Ishikawa (cell line): ENCODE data around the gene UGT1A8.

ENCODE experiments used
- CEBPB ChIP-seq: IDR thresholded peaks from 2 replicates; pipeline ENCODE4 v1.6.1; 2012
- CREB1 ChIP-seq: IDR thresholded peaks from 2 replicates; pipeline ENCODE4 v1.6.1; 2012; ENCODE audit warnings: low read depth
- EGR1 ChIP-seq: IDR thresholded peaks from 2 replicates; pipeline ENCODE4 v1.6.1; 2012
- EP300 ChIP-seq: IDR thresholded peaks from 2 replicates; pipeline ENCODE4 v1.6.1; 2012; ENCODE audit warnings: borderline replicate concordance
- FOXM1 ChIP-seq: IDR thresholded peaks from 2 replicates; pipeline ENCODE4 v1.6.1; 2012; ENCODE audit warnings: low read depth, borderline replicate concordance
- NFIC ChIP-seq: IDR thresholded peaks from 2 replicates; pipeline ENCODE4 v1.6.1; 2012
- RAD21 ChIP-seq: IDR thresholded peaks from 2 replicates; pipeline ENCODE4 v1.6.1; 2012; ENCODE audit warnings: low read depth
- TAF1 ChIP-seq: IDR thresholded peaks from 2 replicates; pipeline ENCODE4 v1.6.1; 2012; ENCODE audit warnings: low read depth, mild to moderate bottlenecking
- TCF12 ChIP-seq: IDR thresholded peaks from 2 replicates; pipeline ENCODE4 v1.6.1; 2012; ENCODE audit warnings: low read depth
- TEAD4 ChIP-seq: IDR thresholded peaks from 2 replicates; pipeline ENCODE4 v1.6.1; 2012
- YY1 ChIP-seq: IDR thresholded peaks from 2 replicates; pipeline ENCODE4 v1.6.1; 2012; ENCODE audit warnings: low read depth
- ZBTB7A ChIP-seq: IDR thresholded peaks from 2 replicates; pipeline ENCODE4 v1.6.1; 2012; ENCODE audit warnings: low read depth
- TF ChIP-seq, protein P1 (sequence below): IDR thresholded peaks from 2 replicates; pipeline ENCODE4 v1.6.1; 2012
- TF ChIP-seq, protein P2 (sequence below): IDR thresholded peaks from 2 replicates; pipeline ENCODE4 v1.6.1; 2012
- TF ChIP-seq, protein P3 (sequence below): IDR thresholded peaks from 2 replicates; pipeline ENCODE4 v1.6.1; 2012; ENCODE audit warnings: low read depth, mild to moderate bottlenecking

The UGT1A8 gene

DNA sequence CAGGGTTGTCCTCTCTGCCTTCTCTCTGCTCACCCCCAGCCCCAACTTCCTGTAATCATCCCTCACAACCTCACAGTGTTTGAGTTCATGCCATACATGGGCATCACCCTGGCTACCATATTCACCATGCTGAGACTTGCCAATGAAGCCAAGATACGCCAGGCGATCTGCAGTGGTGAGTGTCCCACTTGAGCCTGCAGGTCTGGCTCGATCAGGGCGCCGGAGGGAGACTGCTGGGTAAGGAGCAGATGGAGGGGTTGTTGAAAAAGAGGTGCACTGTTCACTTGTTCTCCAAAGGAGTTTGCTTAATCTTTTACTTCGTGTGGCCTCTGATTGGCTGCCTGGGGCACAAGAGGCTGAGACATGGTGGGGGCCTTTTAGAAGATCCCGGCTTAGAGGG lies 175.3 kb downstream of the UGT1A8 start:
- TF ChIP-seq, protein P1, sequence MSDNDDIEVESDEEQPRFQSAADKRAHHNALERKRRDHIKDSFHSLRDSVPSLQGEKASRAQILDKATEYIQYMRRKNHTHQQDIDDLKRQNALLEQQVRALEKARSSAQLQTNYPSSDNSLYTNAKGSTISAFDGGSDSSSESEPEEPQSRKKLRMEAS = no peak
- TF ChIP-seq CREB1 (no peak), TCF12 (no peak), ZBTB7A (no peak), FOXM1 (no peak), CEBPB (no peak), EGR1 (no peak), RAD21 (no peak), NFIC (no peak), EP300 (no peak), YY1 (no peak), TEAD4 (no peak), TAF1 (no peak)
- TF ChIP-seq, protein P2, sequence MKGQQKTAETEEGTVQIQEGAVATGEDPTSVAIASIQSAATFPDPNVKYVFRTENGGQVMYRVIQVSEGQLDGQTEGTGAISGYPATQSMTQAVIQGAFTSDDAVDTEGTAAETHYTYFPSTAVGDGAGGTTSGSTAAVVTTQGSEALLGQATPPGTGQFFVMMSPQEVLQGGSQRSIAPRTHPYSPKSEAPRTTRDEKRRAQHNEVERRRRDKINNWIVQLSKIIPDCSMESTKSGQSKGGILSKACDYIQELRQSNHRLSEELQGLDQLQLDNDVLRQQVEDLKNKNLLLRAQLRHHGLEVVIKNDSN = no peak
- TF ChIP-seq, protein P3, sequence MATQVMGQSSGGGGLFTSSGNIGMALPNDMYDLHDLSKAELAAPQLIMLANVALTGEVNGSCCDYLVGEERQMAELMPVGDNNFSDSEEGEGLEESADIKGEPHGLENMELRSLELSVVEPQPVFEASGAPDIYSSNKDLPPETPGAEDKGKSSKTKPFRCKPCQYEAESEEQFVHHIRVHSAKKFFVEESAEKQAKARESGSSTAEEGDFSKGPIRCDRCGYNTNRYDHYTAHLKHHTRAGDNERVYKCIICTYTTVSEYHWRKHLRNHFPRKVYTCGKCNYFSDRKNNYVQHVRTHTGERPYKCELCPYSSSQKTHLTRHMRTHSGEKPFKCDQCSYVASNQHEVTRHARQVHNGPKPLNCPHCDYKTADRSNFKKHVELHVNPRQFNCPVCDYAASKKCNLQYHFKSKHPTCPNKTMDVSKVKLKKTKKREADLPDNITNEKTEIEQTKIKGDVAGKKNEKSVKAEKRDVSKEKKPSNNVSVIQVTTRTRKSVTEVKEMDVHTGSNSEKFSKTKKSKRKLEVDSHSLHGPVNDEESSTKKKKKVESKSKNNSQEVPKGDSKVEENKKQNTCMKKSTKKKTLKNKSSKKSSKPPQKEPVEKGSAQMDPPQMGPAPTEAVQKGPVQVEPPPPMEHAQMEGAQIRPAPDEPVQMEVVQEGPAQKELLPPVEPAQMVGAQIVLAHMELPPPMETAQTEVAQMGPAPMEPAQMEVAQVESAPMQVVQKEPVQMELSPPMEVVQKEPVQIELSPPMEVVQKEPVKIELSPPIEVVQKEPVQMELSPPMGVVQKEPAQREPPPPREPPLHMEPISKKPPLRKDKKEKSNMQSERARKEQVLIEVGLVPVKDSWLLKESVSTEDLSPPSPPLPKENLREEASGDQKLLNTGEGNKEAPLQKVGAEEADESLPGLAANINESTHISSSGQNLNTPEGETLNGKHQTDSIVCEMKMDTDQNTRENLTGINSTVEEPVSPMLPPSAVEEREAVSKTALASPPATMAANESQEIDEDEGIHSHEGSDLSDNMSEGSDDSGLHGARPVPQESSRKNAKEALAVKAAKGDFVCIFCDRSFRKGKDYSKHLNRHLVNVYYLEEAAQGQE = no peak

DNA sequence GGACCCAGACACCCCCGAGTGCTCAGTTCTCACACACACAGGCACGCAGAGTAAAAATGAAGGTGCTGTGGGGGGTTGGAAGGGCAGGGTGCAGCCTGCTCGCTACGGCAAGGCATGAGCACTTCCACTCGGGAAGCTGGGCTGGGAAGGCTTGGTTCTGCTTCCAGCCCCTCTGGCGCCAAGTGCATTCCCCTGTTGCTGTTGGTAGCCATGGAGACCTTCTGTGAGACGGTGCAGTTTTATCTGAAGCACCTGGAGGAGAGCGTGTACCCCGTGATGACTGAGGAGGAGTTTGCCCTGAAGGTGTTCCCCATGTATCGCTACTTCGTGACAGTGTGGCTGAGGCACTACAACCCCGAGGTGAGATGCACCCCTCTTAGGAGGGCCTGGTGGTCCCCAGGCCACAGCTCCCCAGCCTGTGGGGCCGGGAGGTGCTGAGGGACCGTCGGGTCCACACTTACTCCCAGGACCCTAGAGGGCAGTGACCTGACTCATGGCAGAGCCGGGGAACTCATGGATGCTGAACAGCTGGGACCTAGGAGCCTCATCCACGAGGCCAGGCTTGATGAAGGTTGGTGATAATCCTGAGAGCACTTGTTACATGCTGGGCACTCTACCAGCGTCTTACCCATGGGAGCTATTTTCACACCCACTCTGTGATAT lies 176.2 kb downstream of the UGT1A8 start:
- TF ChIP-seq TEAD4 (no peak), ZBTB7A (no peak), RAD21 (no peak), EGR1 (no peak), CREB1 (no peak), FOXM1 (no peak), NFIC (no peak), YY1 (no peak), TCF12 (no peak), EP300 (no peak)
- TF ChIP-seq, protein P2 = no peak
- TF ChIP-seq, protein P1 = no peak

DNA sequence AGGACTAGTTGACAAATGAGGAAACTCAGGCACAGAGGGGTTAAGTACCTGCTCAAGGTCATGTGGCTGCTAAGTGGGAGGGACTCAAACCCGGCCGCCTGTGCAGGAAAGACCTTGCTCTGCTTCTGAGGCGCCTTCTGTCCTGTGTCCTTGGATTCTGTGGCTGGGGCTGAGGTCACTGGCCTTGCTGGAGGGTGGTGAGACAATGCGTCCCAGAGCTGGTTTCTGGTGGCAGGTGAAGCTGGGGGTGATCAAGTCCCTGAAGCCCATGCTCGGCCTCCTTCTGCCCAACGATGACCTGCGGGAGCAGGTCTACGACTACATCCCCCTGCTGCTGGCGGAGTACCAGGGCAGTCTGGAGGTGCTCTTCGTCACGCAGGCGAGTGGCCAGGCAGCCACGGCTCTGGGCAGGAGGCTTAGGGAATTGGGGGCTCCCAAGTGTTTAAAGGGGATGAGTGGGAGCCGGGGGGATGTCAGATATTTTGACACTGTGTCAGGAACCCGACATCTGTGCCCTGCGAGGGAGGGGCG lies 176.8 kb downstream of the UGT1A8 start:
- TF ChIP-seq, protein P1 = no peak

DNA sequence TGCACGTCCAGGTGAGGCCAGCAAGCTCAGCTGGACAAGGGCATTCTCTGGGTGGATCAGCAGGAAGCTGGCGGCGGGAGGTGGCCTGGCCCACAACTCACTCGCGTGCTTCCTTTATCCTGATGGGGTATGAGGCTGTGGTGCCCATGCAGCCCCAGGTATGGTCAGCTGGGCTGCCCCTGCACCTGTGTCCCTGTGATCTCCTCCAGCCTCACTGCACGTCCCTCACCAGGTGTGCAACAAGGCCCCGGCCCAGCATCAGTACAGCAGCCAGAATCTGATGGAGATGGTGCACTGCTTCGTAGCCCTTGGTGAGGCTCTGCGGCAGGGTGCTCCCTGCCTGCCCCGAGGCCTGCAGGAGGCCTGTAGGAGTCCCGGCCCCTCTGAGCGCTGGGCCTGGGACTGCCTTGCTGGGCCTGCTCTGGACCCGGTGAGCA lies 178.3 kb downstream of the UGT1A8 start:
- TF ChIP-seq TCF12 = no peak
- TF ChIP-seq CREB1 = no peak
- TF ChIP-seq FOXM1 = no peak
- no peak for TF ChIP-seq TEAD4
- TF ChIP-seq, protein P1 = no peak
- no peak for TF ChIP-seq EP300
- no peak for TF ChIP-seq NFIC
- TF ChIP-seq EGR1 = no peak
- TF ChIP-seq, protein P3 = no peak
- no peak for TF ChIP-seq CEBPB
- no peak for TF ChIP-seq RAD21
- no peak for TF ChIP-seq ZBTB7A
- no peak for TF ChIP-seq TAF1

DNA sequence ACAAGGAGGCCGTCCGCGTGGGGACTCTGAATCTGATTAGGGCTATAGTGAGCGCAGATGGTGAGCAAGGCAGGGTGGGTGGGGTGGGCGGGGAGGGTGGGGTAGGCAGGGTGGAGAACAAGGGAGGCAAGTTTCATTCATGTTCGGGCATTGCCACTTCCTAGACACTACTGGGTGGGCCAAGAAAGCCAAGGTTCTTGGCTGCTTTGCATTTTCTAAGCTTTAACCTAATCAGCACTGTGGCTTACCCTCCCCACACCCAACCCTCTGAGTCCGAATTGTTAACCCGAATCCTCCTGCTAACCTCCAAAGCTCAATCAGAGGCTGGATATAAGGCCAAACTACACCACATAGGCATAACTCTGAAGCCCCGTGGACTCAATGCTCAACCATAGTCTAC lies 178.8 kb downstream of the UGT1A8 start:
- TF ChIP-seq, protein P1 = no peak
- TF ChIP-seq, protein P3 = no peak
- TF ChIP-seq ZBTB7A (no peak), CEBPB (no peak)
